OCI-M2 (cell line): ENCODE results near the gene GTF2F2.

ENCODE experiments used
- DNase-seq: peaks from one replicate; lab custom pipeline; 2025; ENCODE audit not compliant: unreplicated experiment; lab: John Stamatoyannopoulos, UW

The GTF2F2 gene

GRCh38 chr13:45209229-45209628 is 88.9 kb downstream of the GTF2F2 start:
- no peak for DNase-seq

GRCh38 chr13:45215392-45216077 is 95.2 kb downstream of the GTF2F2 start:
- no peak for DNase-seq

- no peak for DNase-seq
Observed at GRCh38 chr13:45216193-45216592, 95.9 kb downstream of the GTF2F2 start.

- DNase-seq, result no peak
Observed at GRCh38 chr13:45218689-45219088, 98.4 kb downstream of the GTF2F2 start.

- no peak for DNase-seq
Observed at GRCh38 chr13:45219123-45219891, 99.0 kb downstream of the GTF2F2 start.

GRCh38 chr13:45219938-45220375 is 99.6 kb downstream of the GTF2F2 start:
- no peak for DNase-seq

- no peak for DNase-seq
Observed at GRCh38 chr13:45220403-45220802, 100.1 kb downstream of the GTF2F2 start.

- DNase-seq, result no peak
Observed at GRCh38 chr13:45222516-45222915, 102.2 kb downstream of the GTF2F2 start.

GRCh38 chr13:45222919-45223318 is 102.6 kb downstream of the GTF2F2 start:
- DNase-seq, result no peak

GRCh38 chr13:45224176-45224575 is 103.9 kb downstream of the GTF2F2 start:
- no peak for DNase-seq

- DNase-seq, result no peak
Observed at GRCh38 chr13:45225370-45225769, 105.1 kb downstream of the GTF2F2 start.

- DNase-seq, result no peak
Observed at GRCh38 chr13:45226024-45226423, 105.7 kb downstream of the GTF2F2 start.

GRCh38 chr13:45228002-45228401 is 107.7 kb downstream of the GTF2F2 start:
- DNase-seq, result no peak

GRCh38 chr13:45229172-45229571 is 108.9 kb downstream of the GTF2F2 start:
- DNase-seq, result no peak

GRCh38 chr13:45231305-45231704 is 111.0 kb downstream of the GTF2F2 start:
- no peak for DNase-seq

- no peak for DNase-seq
Observed at GRCh38 chr13:45231722-45232121, 111.4 kb downstream of the GTF2F2 start.

GRCh38 chr13:45232591-45232990 is 112.3 kb downstream of the GTF2F2 start:
- no peak for DNase-seq

- no peak for DNase-seq
Observed at GRCh38 chr13:45238945-45239795, 118.9 kb downstream of the GTF2F2 start.

- DNase-seq, result no peak
Observed at GRCh38 chr13:45240143-45240542, 119.8 kb downstream of the GTF2F2 start.

- no peak for DNase-seq
Observed at GRCh38 chr13:45242070-45242469, 121.8 kb downstream of the GTF2F2 start.

GRCh38 chr13:45242524-45242923 is 122.2 kb downstream of the GTF2F2 start:
- DNase-seq, result no peak

- no peak for DNase-seq
Observed at GRCh38 chr13:45243077-45243476, 122.8 kb downstream of the GTF2F2 start.
